Astrocyte (in vitro differentiated cells and primary cell): Measurements from ENCODE around the gene MLLT11.

ENCODE experiments used
- EZH2 ChIP-seq: IDR thresholded peaks from 2 replicates; pipeline ENCODE4 v1.6.1; 2012; ENCODE audit warnings: mild to moderate bottlenecking, low read length, inconsistent platforms; ENCODE audit not compliant: insufficient read depth
- TF ChIP-seq, protein P1 (sequence below): IDR thresholded peaks from 2 replicates; pipeline ENCODE4 v1.5.1; 2011; ENCODE audit warnings: low read depth, mild to moderate bottlenecking, inconsistent platforms, low read length, moderate library complexity; ENCODE audit not compliant: insufficient read depth

DNA sequence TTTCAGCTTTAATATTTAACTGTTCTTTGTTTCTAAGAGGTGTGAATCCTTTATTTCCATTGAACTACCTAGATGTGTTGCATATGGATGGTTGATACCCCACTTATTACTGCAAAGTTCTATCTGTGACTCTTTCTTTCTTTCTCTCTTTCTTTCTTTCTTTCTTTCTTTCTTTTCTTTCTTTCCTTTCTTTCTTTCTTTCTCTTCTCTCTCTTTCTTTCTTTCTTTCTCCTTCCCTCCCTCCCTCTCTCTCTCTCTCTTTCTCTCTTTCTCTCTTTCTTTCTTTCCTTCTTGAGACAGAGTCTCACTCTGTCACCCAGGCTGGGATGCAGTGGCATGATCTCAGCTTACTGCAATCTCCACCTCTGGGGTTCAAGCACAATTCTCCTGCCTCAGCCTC is 44.4 kb downstream of the MLLT11 start:
- TF ChIP-seq, protein P1, sequence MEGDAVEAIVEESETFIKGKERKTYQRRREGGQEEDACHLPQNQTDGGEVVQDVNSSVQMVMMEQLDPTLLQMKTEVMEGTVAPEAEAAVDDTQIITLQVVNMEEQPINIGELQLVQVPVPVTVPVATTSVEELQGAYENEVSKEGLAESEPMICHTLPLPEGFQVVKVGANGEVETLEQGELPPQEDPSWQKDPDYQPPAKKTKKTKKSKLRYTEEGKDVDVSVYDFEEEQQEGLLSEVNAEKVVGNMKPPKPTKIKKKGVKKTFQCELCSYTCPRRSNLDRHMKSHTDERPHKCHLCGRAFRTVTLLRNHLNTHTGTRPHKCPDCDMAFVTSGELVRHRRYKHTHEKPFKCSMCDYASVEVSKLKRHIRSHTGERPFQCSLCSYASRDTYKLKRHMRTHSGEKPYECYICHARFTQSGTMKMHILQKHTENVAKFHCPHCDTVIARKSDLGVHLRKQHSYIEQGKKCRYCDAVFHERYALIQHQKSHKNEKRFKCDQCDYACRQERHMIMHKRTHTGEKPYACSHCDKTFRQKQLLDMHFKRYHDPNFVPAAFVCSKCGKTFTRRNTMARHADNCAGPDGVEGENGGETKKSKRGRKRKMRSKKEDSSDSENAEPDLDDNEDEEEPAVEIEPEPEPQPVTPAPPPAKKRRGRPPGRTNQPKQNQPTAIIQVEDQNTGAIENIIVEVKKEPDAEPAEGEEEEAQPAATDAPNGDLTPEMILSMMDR, result no peak
- TF ChIP-seq EZH2, result no peak
